Esophagus muscularis mucosa (tissue), 3 donors: Measurements from ENCODE around the gene ENTPD8.

Experiments used
- CTCF ChIP-seq, 3 experiments: fragments of 200-600 bp in 2 of 3; fragments of 450-650 bp in 1 of 3; sonication (generic) in 2 of 3; IDR thresholded peaks; one replicate each; pipeline ENCODE4 v1.5.1; 2017 to 2019; ENCODE audit warnings: antibody characterized with exemption in 3 of 3, mild to moderate bottlenecking in 2 of 3, moderate library complexity in 1 of 3
- POLR2A ChIP-seq: fragments of 450-650 bp; IDR thresholded peaks from one replicate; pipeline ENCODE4 v1.6.1; 2017; ENCODE audit warnings: antibody characterized with exemption, moderate library complexity, mild to moderate bottlenecking, low read depth

GRCh38 chr9:137445275-137445807 is 4.2 kb upstream of the ENTPD8 start:
- peak; percentile 72 to 87 (median 80) for TF ChIP-seq CTCF (IDR thresholded peaks at IDR 0.05)
- no peak for TF ChIP-seq POLR2A
